Measurements from ENCODE around the gene SGSH.

GRCh38 chr17:80225230-80225629 lies 5.1 kb upstream of the SGSH start:
- no peak for TF ChIP-seq CTCF (conservative IDR thresholded peaks at IDR 0.05; ENCODE audit: low read length)
- TF ChIP-seq EZH2phosphoT487 (IDR thresholded peaks at IDR 0.05; ENCODE audit: borderline replicate concordance) = no peak
